IMR-90 (cell line): ENCODE results near the gene CENPM. TPM values are rescaled to one million over a fixed set of nuclear protein-coding genes. Genes with fewer than 3 reads are reported as not detected.

Source experiments
- ATAC-seq: fragments of 200-7000 bp; cut with Tn5 transposase; 2 replicates; pipeline ENCODE4 v1.9.1; 2020; ENCODE audit warnings: low read depth, mild to moderate bottlenecking, moderate library complexity
- BruUV-seq: library from RNA; stranded (reverse); fragments of 400-500 nt; replicated peaks from 2 replicates; lab custom pipeline; 2021; lab: Mats Ljungman, UMichigan
- CTCF ChIA-PET: fragments of 300-600 bp; formaldehyde crosslinking; extraction: SDS; loops from one replicate; lab custom pipeline; 2021; ENCODE audit warnings: antibody characterized with exemption; lab: Yijun Ruan, JAX
- POLR2A ChIA-PET: fragments of 300-600 bp; sonication (Branson Sonifier 250); formaldehyde crosslinking; loops from one replicate; lab custom pipeline; 2022; ENCODE audit warnings: antibody characterized with exemption; ENCODE audit not compliant: unreplicated experiment; lab: Charles Lee
- DNase-seq: peaks from one replicate; pipeline ENCODE4 v3.0.0; 2013
- H2AFZ ChIP-seq: replicated peaks from 2 replicates; pipeline ENCODE3; 2013; ENCODE audit warnings: low read length, mild to moderate bottlenecking; ENCODE audit not compliant: poor library complexity
- H2AK5ac ChIP-seq: 2 replicates; pipeline ENCODE4 v1.6.1; 2013; ENCODE audit warnings: low read depth, low read length, inconsistent platforms
- H2AK9ac ChIP-seq: replicated peaks from 2 replicates; pipeline ENCODE3; 2013; ENCODE audit warnings: mild to moderate bottlenecking, low read depth, low read length, moderate library complexity; ENCODE audit not compliant: poor library complexity
- H2BK120ac ChIP-seq: 2 replicates; pipeline ENCODE4 v1.6.1; 2013; ENCODE audit warnings: low read depth, low read length, inconsistent platforms
- H2BK15ac ChIP-seq: 3 replicates; pipeline ENCODE4 v1.6.1; 2013; ENCODE audit warnings: low read depth, low read length, inconsistent platforms
- H2BK20ac ChIP-seq: 2 replicates; pipeline ENCODE4 v1.6.1; 2013; ENCODE audit warnings: low read depth, mild to moderate bottlenecking, inconsistent platforms, low read length, moderate library complexity
- H2BK5ac ChIP-seq: 2 replicates; pipeline ENCODE4 v1.6.1; 2013; ENCODE audit warnings: mild to moderate bottlenecking, low read depth, low read length, inconsistent platforms; ENCODE audit not compliant: poor library complexity, severe bottlenecking
- H3K14ac ChIP-seq: replicated peaks from 2 replicates; pipeline ENCODE4 v1.6.1; 2013; ENCODE audit warnings: low read depth, low read length, inconsistent platforms
- H3K18ac ChIP-seq: 2 replicates; pipeline ENCODE4 v1.6.1; 2013; ENCODE audit warnings: low read depth, low read length, control low read depth
- H3K23ac ChIP-seq: 2 replicates; pipeline ENCODE4 v1.6.1; 2013; ENCODE audit warnings: low read depth, low read length, inconsistent platforms
- H3K27ac ChIP-seq: 2 replicates; pipeline ENCODE4 v1.5.1; 2013; ENCODE audit warnings: mild to moderate bottlenecking, control low read depth, low read length; ENCODE audit not compliant: insufficient read depth
- H3K27me3 ChIP-seq: 2 replicates; pipeline ENCODE4 v1.6.1; 2013; ENCODE audit warnings: low read length; ENCODE audit not compliant: control insufficient read depth, insufficient read depth
- H3K36me3 ChIP-seq: 2 replicates; pipeline ENCODE4 v1.6.1; 2013; ENCODE audit warnings: low read length, mixed read lengths; ENCODE audit not compliant: control insufficient read depth, insufficient read depth
- H3K4ac ChIP-seq: 2 replicates; pipeline ENCODE4 v1.6.1; 2013; ENCODE audit warnings: low read depth, low read length, inconsistent platforms
- H3K4me1 ChIP-seq: 2 replicates; pipeline ENCODE4 v1.6.1; 2013; ENCODE audit warnings: low read length, mixed read lengths; ENCODE audit not compliant: control insufficient read depth, insufficient read depth
- H3K4me2 ChIP-seq: 2 replicates; pipeline ENCODE4 v1.6.1; 2013; ENCODE audit warnings: low read depth, mild to moderate bottlenecking, control low read depth, low read length, moderate library complexity
- H3K4me3 ChIP-seq: 2 replicates; pipeline ENCODE4 v1.5.1; 2013; ENCODE audit warnings: low read depth, mild to moderate bottlenecking, control low read depth, low read length, moderate library complexity; ENCODE audit not compliant: insufficient read depth
- H3K56ac ChIP-seq: 2 replicates; pipeline ENCODE4 v1.6.1; 2013; ENCODE audit warnings: low read length, inconsistent platforms; ENCODE audit not compliant: insufficient read depth; ENCODE audit errors: extremely low read depth
- H3K79me1 ChIP-seq, 2 experiments: 2 replicates each; pipeline ENCODE4 v1.6.1; 2013; ENCODE audit warnings: low read length in 2 of 2, inconsistent platforms in 1 of 2, low read depth in 1 of 2
- H3K9ac ChIP-seq: 2 replicates; pipeline ENCODE4 v1.6.1; 2013; ENCODE audit warnings: low read depth, low read length, control low read depth
- H3K9me1 ChIP-seq: 2 replicates; pipeline ENCODE4 v1.6.1; 2013; ENCODE audit warnings: low read length, inconsistent platforms; ENCODE audit not compliant: insufficient read depth
- H3K9me3 ChIP-seq: 2 replicates; pipeline ENCODE4 v1.6.1; 2013; ENCODE audit warnings: low read length; ENCODE audit not compliant: control insufficient read depth, insufficient read depth
- H4K20me1 ChIP-seq: 2 replicates; pipeline ENCODE4 v1.6.1; 2013; ENCODE audit warnings: low read length, inconsistent platforms; ENCODE audit not compliant: insufficient read depth
- H4K5ac ChIP-seq: 2 replicates; pipeline ENCODE4 v1.6.1; 2013; ENCODE audit warnings: mild to moderate bottlenecking, low read depth, low read length, control low read depth
- H4K8ac ChIP-seq, 2 experiments: 2 replicates each; pipeline ENCODE4 v1.6.1; 2013; ENCODE audit warnings: low read depth in 2 of 2, low read length in 2 of 2, control low read depth in 1 of 2, inconsistent platforms in 1 of 2
- H4K91ac ChIP-seq: 2 replicates; pipeline ENCODE4 v1.6.1; 2013; ENCODE audit warnings: low read depth, low read length, inconsistent platforms; ENCODE audit not compliant: insufficient read depth
- BHLHE40 ChIP-seq: fragments of 150-350 bp; IDR thresholded peaks from 2 replicates; pipeline ENCODE4 v1.6.1; 2016; ENCODE audit warnings: mild to moderate bottlenecking, low read depth, low read length
- CEBPB ChIP-seq: IDR thresholded peaks from 2 replicates; pipeline ENCODE4 v1.6.1; 2012; ENCODE audit warnings: low read depth, low read length, improper control_type of control experiment
- CHD1 ChIP-seq: IDR thresholded peaks from 2 replicates; pipeline ENCODE4 v1.6.1; 2012; ENCODE audit warnings: low read depth, low read length, improper control_type of control experiment
- CTCF ChIP-seq: conservative IDR thresholded peaks from 2 replicates; pipeline ENCODE4 v1.5.1; 2012; ENCODE audit warnings: mild to moderate bottlenecking, low read depth, low read length, improper control_type of control experiment
- ELK1 ChIP-seq: fragments of 150-350 bp; IDR thresholded peaks from 2 replicates; pipeline ENCODE4 v1.6.1; 2016; ENCODE audit warnings: low read depth, mild to moderate bottlenecking, low read length, moderate library complexity, borderline replicate concordance
- MAFK ChIP-seq: IDR thresholded peaks from 2 replicates; pipeline ENCODE4 v1.6.1; 2012; ENCODE audit warnings: low read depth, low read length, improper control_type of control experiment
- MAZ ChIP-seq: IDR thresholded peaks from 2 replicates; pipeline ENCODE4 v1.6.1; 2012; ENCODE audit warnings: low read depth, mild to moderate bottlenecking, low read length, improper control_type of control experiment, moderate library complexity, borderline replicate concordance
- MXI1 ChIP-seq: IDR thresholded peaks from 2 replicates; pipeline ENCODE4 v1.6.1; 2012; ENCODE audit warnings: low read depth, mild to moderate bottlenecking, low read length, moderate library complexity, borderline replicate concordance
- NFE2L2 ChIP-seq: fragments of 150-350 bp; IDR thresholded peaks from 2 replicates; pipeline ENCODE4 v1.6.1; 2016; ENCODE audit warnings: low read depth, mild to moderate bottlenecking, low read length
- POLR2A ChIP-seq: IDR thresholded peaks from 2 replicates; pipeline ENCODE4 v1.6.1; 2012; ENCODE audit warnings: mild to moderate bottlenecking, low read depth, low read length
- RAD21 ChIP-seq: IDR thresholded peaks from 2 replicates; pipeline ENCODE4 v1.6.1; 2012; ENCODE audit warnings: low read length, improper control_type of control experiment
- RCOR1 ChIP-seq: IDR thresholded peaks from 2 replicates; pipeline ENCODE4 v1.6.1; 2012; ENCODE audit warnings: mild to moderate bottlenecking, low read length, improper control_type of control experiment; ENCODE audit not compliant: insufficient replicate concordance
- RFX5 ChIP-seq: IDR thresholded peaks from 2 replicates; pipeline ENCODE4 v1.8.0; 2012; ENCODE audit warnings: low read depth, mild to moderate bottlenecking, low read length, moderate library complexity
- SMC3 ChIP-seq: fragments of 150-350 bp; IDR thresholded peaks from 2 replicates; pipeline ENCODE4 v1.6.1; 2016; ENCODE audit warnings: low read depth, mild to moderate bottlenecking, antibody characterized with exemption, low read length, moderate library complexity
- USF2 ChIP-seq: fragments of 150-350 bp; IDR thresholded peaks from 2 replicates; pipeline ENCODE4 v1.6.1; 2017; ENCODE audit warnings: mild to moderate bottlenecking, antibody characterized with exemption, low read length, low read depth
- WGBS, 2 experiments: methylation state at CpG; one replicate each; pipeline versions ENCODE4 v1.1.5 to v1.1.7; 2013; ENCODE audit warnings: missing lambda C conversion rate in 2 of 2; ENCODE audit not compliant: insufficient read length in 1 of 2; ENCODE audit errors: extremely low coverage in 2 of 2; 5-methylcytosine and 5-hydroxymethylcytosine counted together
- dilution Hi-C: fragments of 300-500 bp; cut with HindIII; formaldehyde crosslinking; loops from one replicate; pipeline ENCODE4 v1.14.3; 2018; ENCODE audit warnings: low sequenced_read_pairs; ENCODE audit not compliant: unreplicated experiment
- in situ Hi-C: fragments of 300-500 bp; cut with MboI; formaldehyde crosslinking; loops from 3 replicates; pipeline ENCODE4 v1.14.3; 2019; ENCODE audit warnings: low sequenced_read_pairs, inconsistent platforms, mixed read lengths
- intact Hi-C: fragments of 100-400 bp; cut with micrococcal nuclease; formaldehyde crosslinking; loops from 2 replicates; pipeline ENCODE4 v1.10.0; 2022
- polyA plus RNA-seq, 3 experiments: library from polyadenylated mRNA; depleted of rRNA; stranded (reverse); fragments of >200 nt; gene quantifications; 2 replicates each; pipeline ENCODE4 v1.2.3, GENCODE V29; 2012; ENCODE audit warnings: low replicate concordance in 1 of 3
- total RNA-seq: library from RNA; depleted of rRNA; stranded (reverse); fragments of >200 nt; gene quantifications from 2 replicates; pipeline ENCODE4 v1.2.3, GENCODE V29; 2012

The CENPM gene
- total and polyA plus RNA-seq, 2 of the 4 experiments (the other 2 are of a cell fraction): 18.1 to 20.1 TPM

- no TSS peak for BruUV-seq
- no peaks in the 10 kb centered on the region for H3K79me1 ChIP-seq
- peaks cover 66% of the 10 kb centered on the region for H3K27me3 ChIP-seq
- H3K9ac ChIP-seq: no peak overlapping the region
- no peak overlapping the region for H2BK15ac ChIP-seq
- peaks cover 3% of the 10 kb centered on the region; the same call in 1 of the 2 replicates for H4K20me1 ChIP-seq
- H3K56ac ChIP-seq: no peak overlapping the region
- no peak overlapping the region for H3K14ac ChIP-seq
- WGBS, 2 experiments: 40% methylated on average over 3 of the region's 11 CpGs; no CpG with 5 or more reads in 1 of the 2 experiments
- no peak overlapping the region for H3K4ac ChIP-seq
- H4K91ac ChIP-seq: no peak overlapping the region
- in situ Hi-C loops: no loop called here
- CTCF ChIA-PET: interaction anchor here (1.1 kb wide), 1 partner anchor 219 kb away, joined by 3 read pairs; no protein-coding TSS in a partner anchor
- H3K9me3 ChIP-seq: no peaks in the 10 kb centered on the region
- no peak overlapping the region for H2BK120ac ChIP-seq
- no peak overlapping the region for H2AK9ac ChIP-seq
- H2BK5ac ChIP-seq: no peak overlapping the region
- H3K4me1 ChIP-seq: no peaks in the 10 kb centered on the region; the same call in 1 of the 2 replicates
- no peak overlapping the region for H3K4me2 ChIP-seq
- H4K8ac ChIP-seq: no peak overlapping the region
- H3K18ac ChIP-seq: no peak overlapping the region
- no peak overlapping the region for H3K23ac ChIP-seq
- H3K4me3 ChIP-seq: no peak overlapping the region
- no peaks in the 10 kb centered on the region; the same call in 1 of the 2 replicates for H3K9me1 ChIP-seq
- dilution Hi-C loops: no loop called here
- H2AFZ ChIP-seq: no peak overlapping the region
- no peak for ATAC-seq
- H2BK20ac ChIP-seq: no peak overlapping the region
- H3K36me3 ChIP-seq: no peaks in the 10 kb centered on the region
- intact Hi-C loops: no loop called here
- DNase-seq: no peak
- H3K27ac ChIP-seq: no peak overlapping the region
- H4K5ac ChIP-seq: no peak overlapping the region
- POLR2A ChIA-PET: no interaction called here
- H2AK5ac ChIP-seq: no peak overlapping the region
- TF ChIP-seq BHLHE40 (no peak), NFE2L2 (no peak), ELK1 (no peak), RFX5 (no peak), RAD21 (no peak), CTCF (no peak), USF2 (no peak), RCOR1 (no peak), CEBPB (no peak), MAFK (no peak), CHD1 (no peak), POLR2A (no peak), MAZ (no peak), MXI1 (no peak), SMC3 (no peak)
These were observed 31.0 kb downstream of the CENPM start for GRCh38 chr22:41915786-41916493.
